Measurements from ENCODE around the gene GNPNAT1.
"Not testable (repeated sequence)": the region's sequence is repeated elsewhere in the genome, so short reads cannot be mapped to it uniquely, and the experiment has no call there.

GNPNAT1 gene

GRCh38 chr14:52729035-52729434, 62.4 kb downstream of the GNPNAT1 start:
- Mint-ChIP-seq H3K36me3 (ENCODE audit: low read depth) (peaks cover 27% of the 10 kb centered on the region), H3K4me1 (ENCODE audit: low read depth) (peaks cover 19% of the 10 kb centered on the region)

GRCh38 chr14:52727509-52727908, 63.9 kb downstream of the GNPNAT1 start:
- H3K27me3 Mint-ChIP-seq (ENCODE audit: low read depth); H3K9me3 Mint-ChIP-seq; H3K27ac Mint-ChIP-seq; H3K4me3 Mint-ChIP-seq: not testable (repeated sequence)
- H3K36me3 Mint-ChIP-seq (ENCODE audit: low read depth) = peaks cover 22% of the 10 kb centered on the region
- H3K4me1 Mint-ChIP-seq (ENCODE audit: low read depth) = peaks cover 17% of the 10 kb centered on the region

More at GRCh38 chr14:52729035-52729434, 62.4 kb downstream of the GNPNAT1 start:
- H3K9me3 Mint-ChIP-seq; H3K27ac Mint-ChIP-seq; H3K27me3 Mint-ChIP-seq (ENCODE audit: low read depth): not testable (repeated sequence)
- peak overlapping the region; percentile 51 for H3K4me3 Mint-ChIP-seq

Measured in T-helper 1 cell treated with Interleukin-12 subunit alpha and Interleukin-12 subunit beta and Interleukin-4 antibody, amounts not matched to agents 30 μg/mL and 1 μg/mL, for 36 hours (primary cell).